ENCODE measurements around the gene PUSL1. TPM values are rescaled to one million over a fixed set of nuclear protein-coding genes. Genes with fewer than 3 reads are reported as not detected.

PUSL1 gene
- total and polyA plus RNA-seq, 2 donors (not counting 3 experiments of a cell fraction or from before 2014, with no cell fraction given): 18.8 to 27.3 TPM

- Histone ChIP-seq H2AFZ (ENCODE audit: low read depth, low read length) (no peak overlapping the region), H3K4me2 (ENCODE audit: insufficient read depth, low read length) (no peak overlapping the region), H3K4me1 (ENCODE audit: control insufficient read depth, extremely low read depth, insufficient read depth, low read length) (peaks cover 5% of the 10 kb centered on the region), H4K20me1 (replicated peaks; ENCODE audit: control insufficient read depth, extremely low read depth, insufficient read depth, low read length) (no peaks in the 10 kb centered on the region), H3K79me2 (ENCODE audit: control insufficient read depth, insufficient read depth, low read length) (peaks cover 10% of the 10 kb centered on the region), H3K9me3 (replicated peaks; ENCODE audit: control insufficient read depth, insufficient read depth, low read length) (no peaks in the 10 kb centered on the region), H3K36me3 (ENCODE audit: control insufficient read depth in 2 of 2, extremely low read depth in 1 of 2, insufficient read depth in 2 of 2, low read length in 2 of 2) (no peaks in the 10 kb centered on the region), H3K27ac (ENCODE audit: insufficient read depth, low read depth, low read length) (no peak overlapping the region), H3K9ac (replicated peaks; ENCODE audit: extremely low read depth, insufficient read depth, low read length) (no peak overlapping the region), H3K4me3 (replicated peaks in 1 of 3; ENCODE audit: insufficient read depth in 1 of 3, low read depth in 1 of 3, low read length in 3 of 3) (no peak overlapping the region), H3K27me3 (ENCODE audit: control insufficient read depth in 2 of 2, insufficient read depth in 2 of 2, low read length in 2 of 2) (peaks cover 11 to 23% of the 10 kb centered on the region in 2 experiments), H3K9me1 (replicated peaks; ENCODE audit: control insufficient read depth, extremely low read depth, insufficient read depth, low read length) (no peaks in the 10 kb centered on the region)
- FAIRE-seq: no peak
- TF ChIP-seq POLR2A (IDR thresholded peaks at IDR 0.05; ENCODE audit: low read depth, low read length) (no peak), EZH2 (IDR thresholded peaks at IDR 0.05; ENCODE audit: borderline replicate concordance, low read depth, low read length, severe bottlenecking) (no peak), GATA2 (IDR thresholded peaks at IDR 0.05; ENCODE audit: insufficient read depth, insufficient read length, low read depth, low read length) (no peak), JUN (IDR thresholded peaks at IDR 0.05; ENCODE audit: borderline replicate concordance, insufficient read depth, insufficient read length, low read depth) (no peak), MYC (IDR thresholded peaks at IDR 0.05; ENCODE audit: low read depth, low read length) (no peak), CTCF (IDR thresholded peaks at IDR 0.05; ENCODE audit: extremely low read depth in 1 of 2, insufficient read depth in 1 of 2, low read depth in 1 of 2, low read length in 2 of 2) (no peak), POLR2AphosphoS5 (IDR thresholded peaks at IDR 0.05; ENCODE audit: insufficient read depth, low read depth, low read length) (no peak), FOS (IDR thresholded peaks at IDR 0.05; ENCODE audit: borderline replicate concordance, insufficient read depth, low read length) (no peak)
- TF ChIP-seq, protein P1, sequence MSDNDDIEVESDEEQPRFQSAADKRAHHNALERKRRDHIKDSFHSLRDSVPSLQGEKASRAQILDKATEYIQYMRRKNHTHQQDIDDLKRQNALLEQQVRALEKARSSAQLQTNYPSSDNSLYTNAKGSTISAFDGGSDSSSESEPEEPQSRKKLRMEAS (IDR thresholded peaks at IDR 0.05; ENCODE audit: insufficient read depth, insufficient read length): no peak
- CTCF ChIA-PET: interaction anchor here (1.4 kb wide), 1 partner anchor 19 kb away, joined by 5 read pairs; no protein-coding TSS in a partner anchor
- intact Hi-C loops (cut with micrococcal nuclease) (no loop called here), dilution Hi-C loops (cut with MboI; ENCODE audit: extremely low pct_ligation_motif_present, low sequenced_read_pairs) (no loop called here)
- POLR2A ChIA-PET: no interaction called here
- no TSS peak for BruUV-seq (replicated peaks)
- no peak for DNase-seq (ENCODE audit: low read depth, low spot score)
These were observed 44.5 kb downstream of the PUSL1 start for GRCh38 chr1:1352786-1353388.
